HG02798 (cell line): Measurements from ENCODE around the gene DNAH8.
"Not testable (repeated sequence)": the region's sequence is repeated elsewhere in the genome, so short reads cannot be mapped to it uniquely, and the experiment has no call there.

Experiments used
- ATAC-seq: cut with Tn5 transposase; IDR thresholded peaks from one replicate; pipeline ENCODE4 v1.9.1; 2021; ENCODE audit warnings: mild to moderate bottlenecking; ENCODE audit not compliant: unreplicated experiment, poor library complexity

Gene DNAH8

GRCh38 chr6:38715016-38715689 is at the start of gene DNAH8:
Gene DNAH8, plus strand, starts transcription at chr6:38715311. Its CDS starts 7,499 bp downstream, at chr6:38722810.
- no peak for ATAC-seq

DNA sequence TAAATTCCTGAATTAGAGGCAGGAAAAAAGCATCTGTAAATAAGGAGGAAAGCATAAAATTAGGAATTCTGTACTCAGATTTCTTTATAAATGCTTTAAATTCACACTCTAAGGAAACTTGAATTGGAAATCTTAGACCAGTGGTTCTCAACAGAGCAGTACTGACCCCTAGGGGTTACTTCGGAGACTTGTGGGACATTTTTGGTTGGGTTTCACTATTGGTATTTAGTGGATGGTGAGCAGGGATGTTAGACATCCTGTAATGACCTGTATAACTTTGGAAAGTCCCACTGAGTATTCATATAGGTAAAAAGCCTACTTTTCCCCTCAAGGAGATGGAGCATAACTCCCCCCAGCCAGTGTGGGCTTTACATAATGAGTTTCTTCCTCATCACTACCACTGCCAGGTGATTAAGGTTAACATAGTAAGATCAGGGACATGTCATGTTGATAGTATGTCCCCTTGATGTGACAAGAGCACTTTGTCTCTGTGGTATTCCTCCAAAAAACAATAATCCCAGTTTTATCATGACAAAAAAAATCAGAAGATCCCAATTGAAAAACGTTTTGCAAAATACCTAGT is 43.1 kb upstream of the DNAH8 start:
- peak; percentile 76 for ATAC-seq

DNA sequence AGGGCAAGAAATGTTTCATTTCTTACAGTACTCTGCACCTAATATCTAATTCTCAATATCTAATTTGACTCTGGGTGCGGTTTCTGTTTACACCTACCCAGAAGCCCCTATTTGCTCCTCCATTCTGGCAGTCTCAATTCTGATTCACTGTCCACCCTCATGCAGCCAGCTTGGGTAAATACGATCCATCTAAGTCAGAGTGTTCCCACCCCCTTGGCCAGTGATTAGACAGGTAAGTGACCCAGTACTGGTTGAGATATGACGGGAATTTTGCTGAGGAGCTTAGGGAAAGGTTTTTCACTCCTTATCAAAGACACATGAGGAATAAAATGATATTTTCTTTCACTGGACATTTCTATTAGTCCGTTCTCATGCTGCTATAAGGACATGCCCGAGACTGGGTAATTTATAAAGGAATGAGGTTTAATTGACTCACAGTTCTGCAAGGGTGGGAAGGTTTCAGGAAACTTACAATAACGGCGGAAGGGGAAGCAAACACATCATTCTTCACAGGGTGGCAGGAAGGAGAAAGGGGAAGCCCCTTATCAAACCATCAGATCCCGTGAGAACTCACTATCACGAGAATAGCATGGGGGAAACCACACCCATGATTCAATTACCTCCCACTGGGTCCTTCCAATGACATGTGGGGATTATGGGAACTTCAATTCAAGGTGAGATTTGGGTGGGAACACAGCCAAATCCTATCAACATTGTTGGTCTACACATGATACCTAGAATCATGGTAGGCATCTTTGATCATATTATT is 41.5 kb upstream of the DNAH8 start:
- ATAC-seq = no peak

- no peak for ATAC-seq
Observed at GRCh38 chr6:38676236-38676973, 38.7 kb upstream of the DNAH8 start.

DNA sequence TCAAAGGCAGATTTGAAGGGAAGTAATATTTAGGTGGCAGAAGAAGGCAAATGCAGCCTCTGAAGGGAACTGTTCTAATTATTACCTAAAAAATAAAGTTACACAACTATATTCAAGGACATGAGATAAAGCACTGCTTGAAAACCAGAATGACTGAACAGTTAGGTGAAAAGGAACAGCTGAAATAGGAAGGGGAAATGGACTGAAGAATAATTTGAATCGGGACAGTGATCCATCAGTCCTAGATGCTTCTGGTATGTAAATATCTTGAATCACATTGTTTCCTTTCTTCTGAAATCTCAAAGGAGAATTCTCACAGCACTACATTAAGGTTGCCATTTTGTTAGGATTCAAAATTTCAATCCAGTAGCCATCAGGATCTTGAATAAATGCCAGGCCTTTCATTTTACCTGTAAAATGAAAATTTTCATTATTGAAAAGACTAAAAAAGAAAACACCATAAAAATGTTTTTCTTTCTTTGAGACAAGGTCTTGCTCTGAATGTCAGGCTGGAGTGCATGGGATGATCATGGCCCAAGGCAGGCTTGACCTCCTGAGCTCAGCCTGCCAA is 38.1 kb upstream of the DNAH8 start:
- no peak for ATAC-seq

- no peak for ATAC-seq
Observed at GRCh38 chr6:38678178-38678760, 36.8 kb upstream of the DNAH8 start.

GRCh38 chr6:38679668-38680067 is 35.4 kb upstream of the DNAH8 start:
- ATAC-seq = no peak

GRCh38 chr6:38681850-38682249 is 33.3 kb upstream of the DNAH8 start:
- ATAC-seq = no peak

DNA sequence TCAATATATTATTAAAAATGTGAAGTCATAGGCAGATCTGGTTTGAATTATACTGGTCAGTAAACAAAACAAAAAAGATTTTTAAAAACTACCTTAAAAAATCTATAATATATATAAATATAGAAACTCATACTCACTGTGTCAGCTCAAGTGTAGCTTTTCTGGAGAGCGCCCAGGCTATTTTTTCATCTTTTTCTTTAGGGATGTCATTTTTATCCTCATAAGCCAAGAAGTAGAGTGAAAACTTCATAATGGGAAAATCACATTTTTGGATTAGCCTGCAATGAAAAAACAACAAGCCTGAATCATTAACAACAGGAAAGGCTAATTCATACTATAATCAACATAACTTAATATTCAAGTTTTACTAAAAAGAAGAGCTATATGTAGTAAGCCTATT is 30.9 kb upstream of the DNAH8 start:
- no peak for ATAC-seq

DNA sequence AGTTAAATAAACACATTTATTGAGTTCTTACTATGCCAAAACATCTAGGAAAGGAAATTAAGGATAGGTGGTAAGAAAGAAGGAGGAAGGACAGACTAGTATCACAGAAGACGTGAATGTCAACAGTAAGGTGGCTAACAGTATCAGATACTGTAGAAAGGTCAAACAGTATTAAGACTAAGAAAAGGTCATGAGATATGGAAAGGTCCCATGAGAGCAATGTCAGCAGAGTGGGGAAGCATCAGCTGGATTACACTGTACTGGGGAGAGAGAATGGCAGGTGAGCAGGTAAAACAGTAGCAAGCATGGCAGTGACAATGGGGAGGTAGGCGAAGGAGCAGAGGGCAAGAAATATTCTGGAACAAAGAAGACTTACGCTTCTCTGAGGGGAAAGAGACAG is 30.2 kb upstream of the DNAH8 start:
- ATAC-seq = no peak

- ATAC-seq = no peak
Observed at GRCh38 chr6:38686270-38687042, 28.7 kb upstream of the DNAH8 start.

DNA sequence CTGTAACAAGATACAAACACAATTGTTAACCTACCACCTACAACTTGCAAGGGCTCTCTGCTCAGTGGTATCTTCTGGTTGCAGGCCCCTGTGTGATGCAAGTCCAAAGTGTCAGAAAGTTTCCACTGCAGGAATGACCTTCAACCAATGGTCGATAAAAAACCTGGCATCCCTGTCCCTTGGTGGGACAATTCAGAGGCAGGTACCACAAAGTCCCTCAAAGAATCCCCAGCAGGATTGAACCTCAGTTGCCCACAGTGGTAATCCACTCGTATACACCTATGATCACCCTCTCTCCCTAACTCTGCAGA is 28.1 kb upstream of the DNAH8 start:
- no peak for ATAC-seq

GRCh38 chr6:38687549-38687948 is 27.6 kb upstream of the DNAH8 start:
- no peak for ATAC-seq

DNA sequence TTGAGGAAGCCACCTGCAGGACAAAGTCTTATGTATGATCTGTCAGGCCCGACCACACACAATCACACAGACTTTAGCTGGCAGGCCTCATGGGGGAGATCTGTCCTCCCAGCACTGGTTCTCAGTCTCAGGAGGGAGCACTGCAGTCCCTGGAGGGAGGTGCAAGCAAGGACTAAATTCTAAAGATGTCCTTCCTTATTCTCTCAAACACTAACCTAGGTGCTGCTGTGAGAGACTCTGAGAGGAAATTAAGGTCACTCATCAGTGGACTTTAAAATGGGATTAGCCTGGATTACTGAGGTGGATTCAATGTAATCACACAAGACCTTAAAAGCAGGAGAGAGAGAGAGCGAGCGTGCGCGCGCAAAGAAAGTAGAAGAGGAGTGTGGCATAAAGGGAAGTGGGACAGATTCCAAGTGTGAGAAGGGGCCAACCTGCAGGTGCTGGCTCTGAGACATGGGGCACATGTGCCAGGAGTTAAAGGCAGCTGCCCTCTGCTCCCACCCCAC is 26.5 kb upstream of the DNAH8 start:
- ATAC-seq = no peak

GRCh38 chr6:38695227-38695900 is 19.7 kb upstream of the DNAH8 start:
- no peak for ATAC-seq

- ATAC-seq = no peak
Observed at GRCh38 chr6:38695933-38696332, 19.2 kb upstream of the DNAH8 start.

DNA sequence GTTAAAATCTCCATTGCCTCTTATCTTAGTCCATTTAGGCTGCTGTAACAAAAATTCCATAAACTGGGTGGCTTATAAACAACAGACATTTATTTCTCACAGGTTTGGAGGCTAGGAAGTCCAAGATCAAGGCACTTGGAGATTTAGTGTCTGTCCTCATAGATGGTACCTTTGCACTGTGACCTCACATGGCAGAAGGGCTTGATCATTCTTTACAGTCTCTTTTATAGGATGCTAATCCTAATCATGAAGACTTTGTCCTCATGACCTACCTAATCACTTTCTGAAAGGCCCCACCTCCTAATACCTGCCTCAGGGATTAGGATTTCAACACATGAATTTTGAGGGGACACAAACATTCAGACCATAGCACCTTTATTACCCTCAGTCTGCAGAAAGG is 18.8 kb upstream of the DNAH8 start:
- no peak for ATAC-seq

DNA sequence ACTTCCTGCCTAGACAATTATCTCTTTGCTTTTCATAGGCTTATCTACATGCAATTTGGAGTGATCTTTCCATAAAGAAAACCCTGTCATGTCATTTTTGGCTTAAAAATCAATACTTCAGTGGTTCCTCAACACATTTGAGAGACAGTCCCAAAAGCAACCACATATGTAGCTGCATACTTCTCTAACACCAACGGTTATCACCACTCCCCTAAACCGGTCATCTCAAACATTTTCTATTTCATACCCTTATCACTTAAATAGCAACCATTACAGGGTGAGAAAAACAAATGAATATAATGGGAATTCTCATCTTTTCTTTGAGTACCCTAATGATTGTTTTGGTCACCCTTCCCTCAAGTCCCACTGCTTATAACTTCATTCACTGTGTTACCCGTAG is 17.3 kb upstream of the DNAH8 start:
- ATAC-seq = no peak

GRCh38 chr6:38699702-38700101 is 15.4 kb upstream of the DNAH8 start:
- ATAC-seq = not testable (repeated sequence)
